AG04449 (cell line): Measurements from ENCODE around the gene SBNO2.

Source experiments
- CTCF ChIA-PET: fragments of 350-600 bp; formaldehyde crosslinking; extraction: SDS; loops from one replicate; lab custom pipeline; 2021; ENCODE audit warnings: antibody characterized with exemption; lab: Yijun Ruan, JAX
- POLR2A ChIA-PET: fragments of 400-600, 350-600 bp; formaldehyde crosslinking; extraction: SDS; loops from one replicate; lab custom pipeline; 2020; ENCODE audit warnings: antibody characterized with exemption, inconsistent platforms; lab: Yijun Ruan, JAX
- DNase-seq: peaks from one replicate; pipeline ENCODE4 v3.0.0-alpha.2; 2010; ENCODE audit warnings: low read depth, low spot score
- H3K4me3 ChIP-seq: 2 replicates; pipeline ENCODE4 v1.5.1; 2011; ENCODE audit warnings: low read depth, mild to moderate bottlenecking, control low read depth, low read length
- TF ChIP-seq, protein P1 (sequence below): IDR thresholded peaks from one replicate; pipeline ENCODE4 v1.5.1; 2011; ENCODE audit warnings: mild to moderate bottlenecking, moderate library complexity, low read length, control low read depth, inconsistent platforms; ENCODE audit not compliant: insufficient read depth; ENCODE audit errors: missing control alignments

Gene SBNO2

GRCh38 chr19:1169921-1170885 is 3.9 kb downstream of the SBNO2 start:
- ChIA-PET CTCF (no interaction called here), POLR2A (no interaction called here)
- TF ChIP-seq, protein P1, sequence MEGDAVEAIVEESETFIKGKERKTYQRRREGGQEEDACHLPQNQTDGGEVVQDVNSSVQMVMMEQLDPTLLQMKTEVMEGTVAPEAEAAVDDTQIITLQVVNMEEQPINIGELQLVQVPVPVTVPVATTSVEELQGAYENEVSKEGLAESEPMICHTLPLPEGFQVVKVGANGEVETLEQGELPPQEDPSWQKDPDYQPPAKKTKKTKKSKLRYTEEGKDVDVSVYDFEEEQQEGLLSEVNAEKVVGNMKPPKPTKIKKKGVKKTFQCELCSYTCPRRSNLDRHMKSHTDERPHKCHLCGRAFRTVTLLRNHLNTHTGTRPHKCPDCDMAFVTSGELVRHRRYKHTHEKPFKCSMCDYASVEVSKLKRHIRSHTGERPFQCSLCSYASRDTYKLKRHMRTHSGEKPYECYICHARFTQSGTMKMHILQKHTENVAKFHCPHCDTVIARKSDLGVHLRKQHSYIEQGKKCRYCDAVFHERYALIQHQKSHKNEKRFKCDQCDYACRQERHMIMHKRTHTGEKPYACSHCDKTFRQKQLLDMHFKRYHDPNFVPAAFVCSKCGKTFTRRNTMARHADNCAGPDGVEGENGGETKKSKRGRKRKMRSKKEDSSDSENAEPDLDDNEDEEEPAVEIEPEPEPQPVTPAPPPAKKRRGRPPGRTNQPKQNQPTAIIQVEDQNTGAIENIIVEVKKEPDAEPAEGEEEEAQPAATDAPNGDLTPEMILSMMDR, result no peak
- DNase-seq, result no peak
- no peak overlapping the region for H3K4me3 ChIP-seq

GRCh38 chr19:1169411-1169791 is 4.7 kb downstream of the SBNO2 start:
- TF ChIP-seq, protein P1, result no peak
- no peak for DNase-seq
- POLR2A ChIA-PET, result no interaction called here
- H3K4me3 ChIP-seq, result no peak overlapping the region
- CTCF ChIA-PET, result interaction anchor here (1.2 kb wide), 1 partner anchor 25 kb away, joined by 3 read pairs; no protein-coding TSS in a partner anchor

GRCh38 chr19:1168572-1169410 is 5.3 kb downstream of the SBNO2 start:
- ChIA-PET POLR2A (interaction anchor here (1.4 kb wide), 1 partner anchor 35 kb away, joined by 5 read pairs; no protein-coding TSS in a partner anchor), CTCF (interaction anchor here (1.2 to 1.6 kb wide), 2 partner anchors 26 to 55 kb away, joined by 3 to 6 read pairs; no protein-coding TSS in a partner anchor)
- no peak for DNase-seq
- H3K4me3 ChIP-seq, result no peak overlapping the region
- TF ChIP-seq, protein P1, result no peak

GRCh38 chr19:1167687-1168571 is 6.1 kb downstream of the SBNO2 start:
- TF ChIP-seq, protein P1, result no peak
- no peak overlapping the region for H3K4me3 ChIP-seq
- ChIA-PET CTCF (interaction anchor here (0.9 to 1.6 kb wide), 5 partner anchors 10 to 76 kb away, joined by 3 to 6 read pairs (median 4); no protein-coding TSS in a partner anchor), POLR2A (interaction anchor here (1.4 kb wide), 1 partner anchor 34 kb away, joined by 5 read pairs; no protein-coding TSS in a partner anchor)
- no peak for DNase-seq

DNA sequence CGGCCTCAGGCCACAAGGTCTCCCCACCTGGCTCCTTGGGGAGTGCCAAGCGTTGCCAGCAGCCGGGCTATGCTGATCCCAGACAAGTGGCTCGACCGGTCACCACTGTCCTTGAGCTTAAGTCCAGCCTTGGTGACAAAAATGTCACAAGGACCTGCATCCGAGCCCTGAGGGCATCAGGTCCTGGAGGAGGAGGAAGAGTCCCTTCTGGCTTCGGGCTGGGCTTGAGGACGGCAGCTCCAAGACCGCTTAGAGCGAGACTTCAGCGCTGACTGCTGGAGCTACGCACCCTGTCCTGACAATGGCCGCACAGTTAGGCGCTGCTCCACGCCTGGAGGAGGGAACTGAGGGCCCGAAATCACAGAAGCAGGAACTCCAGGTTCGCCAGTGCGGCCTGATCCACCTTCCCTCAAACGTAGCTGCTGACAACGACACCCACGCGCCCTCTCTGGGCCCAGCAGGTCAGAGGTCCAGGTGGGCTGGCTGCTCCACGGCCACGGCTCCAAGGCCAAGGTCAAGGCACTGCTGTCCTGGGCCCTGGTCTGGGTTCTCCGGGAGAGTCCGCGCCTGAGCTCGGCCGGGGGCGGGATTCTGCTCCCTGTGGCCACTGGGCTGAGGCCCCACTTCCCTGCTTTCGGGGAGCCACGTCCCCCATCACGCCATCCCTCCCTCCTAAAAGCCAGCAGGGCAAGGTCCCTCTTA is 7.0 kb downstream of the SBNO2 start:
- TF ChIP-seq, protein P1, result no peak
- no peak overlapping the region for H3K4me3 ChIP-seq
- no peak for DNase-seq
- ChIA-PET POLR2A (interaction anchor here (1.4 kb wide), 1 partner anchor 34 kb away, joined by 5 read pairs; no protein-coding TSS in a partner anchor), CTCF (interaction anchor here (0.9 to 1.6 kb wide), 4 partner anchors 11 to 77 kb away, joined by 4 to 6 read pairs (median 4); no protein-coding TSS in a partner anchor)
